MM.1S (cell line): ENCODE results near the gene TEKTIP1.

ENCODE experiments used
- EZH2 ChIP-seq: fragments of 300-600 bp; sonication (generic); optimal IDR thresholded peaks from 2 replicates; pipeline ENCODE3; 2017; ENCODE audit warnings: low read depth, mild to moderate bottlenecking, antibody characterized with exemption, low read length, mixed read lengths
- EZH2phosphoT487 ChIP-seq: fragments of 300-600 bp; sonication (generic); IDR thresholded peaks from 2 replicates; pipeline ENCODE4 v1.6.1; 2018; ENCODE audit warnings: antibody characterized with exemption, low read length
- TF ChIP-seq, protein P1 (sequence below): fragments of 300-600 bp; sonication (generic); IDR thresholded peaks from 2 replicates; pipeline ENCODE4 v1.5.1; 2016; ENCODE audit warnings: antibody characterized with exemption, low read length, mixed read lengths

DNA sequence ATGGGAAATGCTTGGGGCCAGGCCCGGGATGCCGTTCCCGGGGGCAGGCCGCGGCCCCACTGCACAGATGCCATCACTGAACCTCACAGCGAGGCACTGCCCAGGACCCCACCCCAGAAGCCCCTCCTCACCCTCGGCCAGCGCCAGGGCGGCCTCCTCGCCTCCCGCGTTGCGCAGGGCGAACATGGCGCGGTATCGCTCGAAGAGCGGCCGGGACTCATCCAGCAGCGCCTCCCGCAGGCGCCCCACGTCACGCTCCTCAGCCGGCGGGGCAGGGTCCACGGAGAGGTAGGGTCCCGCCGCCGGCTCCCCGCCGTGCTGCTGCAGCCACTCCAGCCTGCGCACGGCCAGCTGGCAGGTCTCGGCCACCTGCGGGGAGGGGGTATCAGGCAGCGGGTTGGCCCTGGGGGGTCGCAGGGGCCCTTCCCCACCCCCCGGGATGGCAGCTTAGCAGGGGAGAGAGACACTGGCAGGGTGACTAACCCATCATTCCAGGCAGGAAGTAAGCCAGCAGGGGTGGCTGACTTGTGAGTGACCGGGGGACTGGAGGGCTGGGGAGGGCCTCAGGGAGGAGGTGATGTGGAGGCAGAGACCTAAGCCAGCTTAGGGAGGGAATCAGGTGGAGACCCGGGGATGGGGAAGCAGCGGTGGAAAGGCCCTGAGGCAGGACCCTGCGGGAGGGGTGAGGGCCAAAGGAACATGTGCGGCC is 46.7 kb upstream of the TEKTIP1 start:
- no peak for TF ChIP-seq EZH2
- TF ChIP-seq, protein P1, sequence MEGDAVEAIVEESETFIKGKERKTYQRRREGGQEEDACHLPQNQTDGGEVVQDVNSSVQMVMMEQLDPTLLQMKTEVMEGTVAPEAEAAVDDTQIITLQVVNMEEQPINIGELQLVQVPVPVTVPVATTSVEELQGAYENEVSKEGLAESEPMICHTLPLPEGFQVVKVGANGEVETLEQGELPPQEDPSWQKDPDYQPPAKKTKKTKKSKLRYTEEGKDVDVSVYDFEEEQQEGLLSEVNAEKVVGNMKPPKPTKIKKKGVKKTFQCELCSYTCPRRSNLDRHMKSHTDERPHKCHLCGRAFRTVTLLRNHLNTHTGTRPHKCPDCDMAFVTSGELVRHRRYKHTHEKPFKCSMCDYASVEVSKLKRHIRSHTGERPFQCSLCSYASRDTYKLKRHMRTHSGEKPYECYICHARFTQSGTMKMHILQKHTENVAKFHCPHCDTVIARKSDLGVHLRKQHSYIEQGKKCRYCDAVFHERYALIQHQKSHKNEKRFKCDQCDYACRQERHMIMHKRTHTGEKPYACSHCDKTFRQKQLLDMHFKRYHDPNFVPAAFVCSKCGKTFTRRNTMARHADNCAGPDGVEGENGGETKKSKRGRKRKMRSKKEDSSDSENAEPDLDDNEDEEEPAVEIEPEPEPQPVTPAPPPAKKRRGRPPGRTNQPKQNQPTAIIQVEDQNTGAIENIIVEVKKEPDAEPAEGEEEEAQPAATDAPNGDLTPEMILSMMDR = no peak
- TF ChIP-seq EZH2phosphoT487 = no peak
